K562 (cell line): ENCODE results near the gene CDKN2B-AS1. TPM values are rescaled to one million over a fixed set of nuclear protein-coding genes. Genes with fewer than 3 reads are reported as not detected.

Experiments
- ATAC-seq: fragments of 200-7000 bp; cut with Tn5 transposase; 3 replicates; pipeline ENCODE4 v1.9.1; 2020; ENCODE audit warnings: moderate library complexity
- BruUV-seq: library from RNA; stranded (reverse); fragments of 400-500 nt; replicated peaks from 2 replicates; lab custom pipeline; 2021; lab: Mats Ljungman, UMichigan
- CTCF ChIA-PET: fragments of 300-600 bp; formaldehyde crosslinking; extraction: SDS; loops from one replicate; lab custom pipeline; 2021; ENCODE audit warnings: low intra/inter-chr PET ratio; lab: Yijun Ruan, JAX
- POLR2A ChIA-PET: fragments of 300-600, 350-650 bp; sonication (Branson Sonifier 250); formaldehyde crosslinking; extraction: SDS; loops from one replicate; lab custom pipeline; 2021; ENCODE audit warnings: antibody characterized with exemption, inconsistent platforms; lab: Yijun Ruan, JAX
- DNase-seq, 4 experiments: peaks; one replicate each; pipeline versions ENCODE4 v3.0.0 to v3.0.0-alpha.2; 2011 to 2018; ENCODE audit warnings: low spot score in 3 of 4, mixed read lengths in 3 of 4; ENCODE audit errors: extremely low read depth in 1 of 4
- FAIRE-seq: peaks from 2 replicates; lab custom pipeline; 2011; peaks lifted over from hg19 to GRCh38; lab: Jason Lieb, UNC
- H2AFZ ChIP-seq: 2 replicates; pipeline ENCODE4 v1.6.0; 2011; ENCODE audit warnings: low read depth, low read length, control low read depth, inconsistent platforms
- H3K27ac ChIP-seq: fragments of 200-600 bp; 3 replicates; pipeline ENCODE4 v1.8.0; 2011; ENCODE audit warnings: low read depth, mild to moderate bottlenecking, control low read depth, inconsistent platforms, low read length, moderate library complexity, mixed read lengths; ENCODE audit errors: extremely low read depth
- H3K27me3 ChIP-seq, 2 experiments: fragments of 300-600 bp in 1 of 2; 2 replicates in 1 of 2; 3 replicates in 1 of 2; pipeline versions ENCODE4 v1.6.0 to v1.8.0; 2011; ENCODE audit warnings: inconsistent platforms in 2 of 2, low read length in 2 of 2, mild to moderate bottlenecking in 1 of 2, mixed read lengths in 1 of 2, moderate library complexity in 1 of 2; ENCODE audit not compliant: control insufficient read depth in 2 of 2, insufficient read depth in 2 of 2
- H3K36me3 ChIP-seq: fragments of 300-600 bp; 3 replicates; pipeline ENCODE4 v1.8.0; 2011; ENCODE audit warnings: mild to moderate bottlenecking, low read length, inconsistent platforms; ENCODE audit not compliant: control insufficient read depth, insufficient read depth
- H3K4me1 ChIP-seq, 2 experiments: fragments of 200-600 bp in 1 of 2; replicated peaks in 1 of 2; 2 replicates in 1 of 2; 3 replicates in 1 of 2; pipeline versions ENCODE4 v1.5.1 to v1.8.0; 2011; ENCODE audit warnings: inconsistent platforms in 2 of 2, low read length in 2 of 2, mild to moderate bottlenecking in 1 of 2, mixed read lengths in 1 of 2, moderate library complexity in 1 of 2; ENCODE audit not compliant: control insufficient read depth in 2 of 2, insufficient read depth in 2 of 2
- H3K4me2 ChIP-seq: 2 replicates; pipeline ENCODE4 v1.6.1; 2011; ENCODE audit warnings: low read length, control low read depth, inconsistent platforms, mixed read lengths; ENCODE audit not compliant: insufficient read depth
- H3K4me3 ChIP-seq: fragments of 200-600 bp; sonication (generic), shearing (Covaris generic); 2 replicates; pipeline ENCODE4 v1.5.1; 2016; ENCODE audit warnings: control low read depth, inconsistent platforms
- H3K79me2 ChIP-seq: fragments of 200-600 bp; 3 replicates; pipeline ENCODE4 v1.8.0; 2011; ENCODE audit warnings: low read length, inconsistent platforms; ENCODE audit not compliant: control insufficient read depth, insufficient read depth
- H3K9ac ChIP-seq, 2 experiments: 2 replicates each; pipeline versions ENCODE4 v1.6.0 to v1.6.1; 2011; ENCODE audit warnings: low read depth in 2 of 2, low read length in 2 of 2, control low read depth in 1 of 2, inconsistent platforms in 1 of 2, mild to moderate bottlenecking in 1 of 2, mixed read lengths in 1 of 2; ENCODE audit not compliant: insufficient read depth in 1 of 2
- H3K9me1 ChIP-seq: one replicate; pipeline ENCODE4 v1.6.0; 2011; ENCODE audit warnings: inconsistent platforms, mild to moderate bottlenecking, low read length, moderate library complexity; ENCODE audit not compliant: control insufficient read depth, insufficient read depth
- H3K9me3 ChIP-seq: replicated peaks from 2 replicates; pipeline ENCODE4 v1.5.1; 2011; ENCODE audit warnings: low read depth, low read length, inconsistent platforms; ENCODE audit not compliant: control insufficient read depth, insufficient read depth
- H4K20me1 ChIP-seq: replicated peaks from 2 replicates; pipeline ENCODE4 v1.6.1; 2011; ENCODE audit warnings: low read length, inconsistent platforms, mixed read lengths; ENCODE audit not compliant: control insufficient read depth, insufficient read depth
- BMI1 ChIP-seq: fragments of 150-350 bp; IDR thresholded peaks from 2 replicates; pipeline ENCODE4 v1.6.1; 2014; ENCODE audit warnings: low read length
- CCAR2 ChIP-seq: fragments of 200-400 bp; formaldehyde crosslinking; IDR thresholded peaks from 2 replicates; pipeline ENCODE4 v1.6.1; 2017; ENCODE audit warnings: mild to moderate bottlenecking, low read depth, low read length
- CLOCK ChIP-seq: fragments of 250-450 bp; sonication (Bioruptor Pico); IDR thresholded peaks from 2 replicates; pipeline ENCODE4 v1.4.0; 2020; ENCODE audit warnings: mild to moderate bottlenecking, moderate library complexity, borderline replicate concordance
- ELF1 ChIP-seq: fragments of 200-800 bp; sonication (Bioruptor generic); IDR thresholded peaks from 2 replicates; pipeline ENCODE4 v1.6.1; 2016; ENCODE audit warnings: missing genetic modification characterization, missing compliant biosample characterization
- IRF1 ChIP-seq: sonication (generic); formaldehyde crosslinking; IDR thresholded peaks from 2 replicates; pipeline ENCODE4 v1.8.0; 2022; ENCODE audit warnings: missing genetic modification reagents, mild to moderate bottlenecking, borderline replicate concordance
- JUND ChIP-seq, 2 experiments: IDR thresholded peaks; 2 replicates in 1 of 2; 3 replicates in 1 of 2; pipeline ENCODE4 v1.6.1; 2011; ENCODE audit warnings: borderline replicate concordance in 2 of 2, low read depth in 2 of 2, low read length in 2 of 2, improper control_type of control experiment in 1 of 2, missing biosample characterization in 1 of 2, missing genetic modification characterization in 1 of 2, missing genetic modification reagents in 1 of 2
- KDM2B ChIP-seq: fragments of 250-450 bp; sonication (Bioruptor Pico); IDR thresholded peaks from 2 replicates; pipeline ENCODE4 v1.8.0; 2021; ENCODE audit warnings: mild to moderate bottlenecking, moderate library complexity
- MXI1 ChIP-seq: IDR thresholded peaks from 2 replicates; pipeline ENCODE4 v1.6.1; 2011; ENCODE audit warnings: low read depth, mild to moderate bottlenecking, improper control_type of control experiment, low read length
- NFE2L1 ChIP-seq: fragments of 450-650 bp; IDR thresholded peaks from 2 replicates; pipeline ENCODE4 v1.6.1; 2016; ENCODE audit warnings: missing genetic modification characterization, low read depth, mild to moderate bottlenecking, missing compliant biosample characterization, moderate library complexity, borderline replicate concordance
- PHF8 ChIP-seq: fragments of 200-600 bp; sonication (generic); IDR thresholded peaks from 2 replicates; pipeline ENCODE4 v1.6.1; 2012; ENCODE audit warnings: mixed run types, mild to moderate bottlenecking, inconsistent platforms, low read length, moderate library complexity, borderline replicate concordance
- YBX1 ChIP-seq: fragments of 450-650 bp; IDR thresholded peaks from 2 replicates; pipeline ENCODE4 v1.7.1; 2016; ENCODE audit warnings: mild to moderate bottlenecking
- ZKSCAN3 ChIP-seq: fragments of 250-450 bp; sonication (Bioruptor Pico); IDR thresholded peaks from 2 replicates; pipeline ENCODE4 v1.4.0; 2020
- ZNF766 ChIP-seq: fragments of 200-800 bp; sonication (Bioruptor generic); conservative IDR thresholded peaks from 2 replicates; pipeline ENCODE4 v1.6.1; 2016; ENCODE audit warnings: missing genetic modification characterization, missing compliant biosample characterization
- WGBS: fragments of 100-300 bp; shearing (Covaris generic); methylation state at CpG from one replicate; pipeline ENCODE4 v1.1.6; 2016; ENCODE audit warnings: low coverage, mixed read lengths; ENCODE audit not compliant: insufficient coverage; ENCODE audit errors: missing lambda C conversion rate; 5-methylcytosine and 5-hydroxymethylcytosine counted together
- in situ Hi-C: fragments of 300-500 bp; cut with MboI; formaldehyde crosslinking; loops from 4 replicates; pipeline ENCODE4 v1.15.0; 2018; ENCODE audit warnings: inconsistent platforms, mixed read lengths
- intact Hi-C: fragments of 100-400 bp; cut with micrococcal nuclease; formaldehyde crosslinking; loops from 2 replicates; pipeline ENCODE4 v1.14.2; 2022
- polyA plus RNA-seq, 8 experiments: library from polyadenylated mRNA; depleted of rRNA in 4 of 8; stranded (reverse) in 5 of 8; unstranded in 3 of 8; fragments of >200 nt; fragmentation: Nextera tagmentation in 2 of 8; fragmentation: Illumina TruSeq in 1 of 8; extraction: Ambion mirVana in 2 of 8; extraction: Trizol in 1 of 8; gene quantifications; 2 replicates each; pipeline versions ENCODE4 v1.2.1 to v1.2.3, GENCODE V29; 2011 to 2014; ENCODE audit warnings: inconsistent platforms in 1 of 8, missing spikeins in 1 of 8
- total RNA-seq, 7 experiments: library from RNA; depleted of rRNA in 6 of 7; stranded (reverse); fragments of >200 nt in 6 of 7; fragmentation: Illumina TruSeq in 2 of 7; extraction: Trizol in 2 of 7; gene quantifications; 2 replicates each; pipeline versions ENCODE4 v1.2.1 to v1.2.3, GENCODE V29; 2011 to 2021; ENCODE audit warnings: low replicate concordance in 1 of 7
- TF ChIP-seq, protein P1 (sequence below): fragments of 250-450 bp; sonication (Bioruptor Pico); IDR thresholded peaks from 2 replicates; pipeline ENCODE4 v1.5.0; 2021
- TF ChIP-seq, protein P2 (sequence below): fragments of 250-450 bp; sonication (Bioruptor Pico); IDR thresholded peaks from 2 replicates; pipeline ENCODE4 v1.5.0; 2022; ENCODE audit warnings: mild to moderate bottlenecking

CDKN2B-AS1 gene
- total and polyA plus RNA-seq, 9 of the 15 experiments (the other 6 are each of a cell fraction or from before 2014, with no cell fraction given) = not detected

DNA sequence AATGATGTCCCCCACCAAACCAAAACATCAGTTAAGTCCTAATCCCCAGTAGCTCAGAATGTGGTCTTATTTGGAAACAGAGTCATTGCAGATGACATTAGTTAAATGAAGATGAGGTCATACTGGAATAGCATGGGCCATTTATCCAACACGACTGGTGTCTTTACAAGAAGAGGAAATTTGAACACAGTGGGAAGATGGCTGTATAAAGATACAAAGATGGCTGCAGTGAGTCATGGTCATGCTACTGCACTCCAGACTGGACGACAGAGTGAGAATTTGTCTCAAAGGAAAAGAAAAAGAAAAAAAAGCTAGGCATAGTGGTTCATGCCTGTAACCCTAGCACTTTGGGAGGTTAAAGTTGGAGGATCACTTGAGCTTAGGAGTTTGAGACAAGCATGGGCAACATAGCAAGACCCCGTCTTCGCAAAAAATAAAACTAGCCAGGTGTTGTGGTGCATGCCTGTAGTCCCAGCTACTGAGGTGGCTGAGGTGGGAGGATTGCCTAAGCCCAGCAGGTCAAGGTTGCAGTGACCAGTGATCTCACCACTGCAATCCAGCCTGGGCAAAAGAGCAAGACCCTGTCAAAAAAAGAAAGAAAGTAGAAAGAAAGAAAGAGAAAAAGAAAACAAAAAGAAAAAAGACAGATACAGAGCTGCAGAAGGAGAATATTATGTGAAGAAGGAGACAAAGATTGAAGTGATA is 144.5 kb downstream of the CDKN2B-AS1 start:
- WGBS = no CpG with 5 or more reads among the region's 4 CpGs
- DNase-seq = no peak
- no peaks in the 10 kb centered on the region for H3K9me1 ChIP-seq
- no peak for FAIRE-seq
- H4K20me1 ChIP-seq = no peaks in the 10 kb centered on the region
- no peaks in the 10 kb centered on the region for H3K9me3 ChIP-seq
- H3K36me3 ChIP-seq = no peaks in the 10 kb centered on the region
- H3K4me1 ChIP-seq = no peaks in the 10 kb centered on the region
- ChIA-PET POLR2A (no interaction called here), CTCF (no interaction called here)
- no peaks in the 10 kb centered on the region for H3K27me3 ChIP-seq
- in situ Hi-C loops = no loop called here
- BruUV-seq = no TSS peak
- no peak overlapping the region for H3K4me2 ChIP-seq
- no peak overlapping the region for H3K27ac ChIP-seq
- H3K9ac ChIP-seq = no peak overlapping the region
- H3K4me3 ChIP-seq = no peak overlapping the region
- H3K79me2 ChIP-seq = no peaks in the 10 kb centered on the region
- intact Hi-C loops = no loop called here
- ATAC-seq = no peak
- no peak overlapping the region for H2AFZ ChIP-seq
- TF ChIP-seq JUND (IDR thresholded peaks at IDR 0.05; ENCODE audit: borderline replicate concordance, low read depth, low read length) = no peak
- TF ChIP-seq JUND (tag; IDR thresholded peaks at IDR 0.05; ENCODE audit: borderline replicate concordance, low read depth, low read length) = no peak
- no peak for TF ChIP-seq ZKSCAN3 (CRISPR knock-in tag)
- TF ChIP-seq CLOCK = no peak
- TF ChIP-seq, protein P1, sequence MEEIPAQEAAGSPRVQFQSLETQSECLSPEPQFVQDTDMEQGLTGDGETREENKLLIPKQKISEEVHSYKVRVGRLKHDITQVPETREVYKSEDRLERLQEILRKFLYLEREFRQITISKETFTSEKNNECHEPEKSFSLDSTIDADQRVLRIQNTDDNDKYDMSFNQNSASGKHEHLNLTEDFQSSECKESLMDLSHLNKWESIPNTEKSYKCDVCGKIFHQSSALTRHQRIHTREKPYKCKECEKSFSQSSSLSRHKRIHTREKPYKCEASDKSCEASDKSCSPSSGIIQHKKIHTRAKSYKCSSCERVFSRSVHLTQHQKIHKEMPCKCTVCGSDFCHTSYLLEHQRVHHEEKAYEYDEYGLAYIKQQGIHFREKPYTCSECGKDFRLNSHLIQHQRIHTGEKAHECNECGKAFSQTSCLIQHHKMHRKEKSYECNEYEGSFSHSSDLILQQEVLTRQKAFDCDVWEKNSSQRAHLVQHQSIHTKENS (CRISPR knock-in tag) = no peak
- TF ChIP-seq BMI1 = no peak
- no peak for TF ChIP-seq IRF1
- TF ChIP-seq ZNF766 (CRISPR knock-in tag) = no peak
- TF ChIP-seq MXI1 = no peak
- TF ChIP-seq, protein P2, sequence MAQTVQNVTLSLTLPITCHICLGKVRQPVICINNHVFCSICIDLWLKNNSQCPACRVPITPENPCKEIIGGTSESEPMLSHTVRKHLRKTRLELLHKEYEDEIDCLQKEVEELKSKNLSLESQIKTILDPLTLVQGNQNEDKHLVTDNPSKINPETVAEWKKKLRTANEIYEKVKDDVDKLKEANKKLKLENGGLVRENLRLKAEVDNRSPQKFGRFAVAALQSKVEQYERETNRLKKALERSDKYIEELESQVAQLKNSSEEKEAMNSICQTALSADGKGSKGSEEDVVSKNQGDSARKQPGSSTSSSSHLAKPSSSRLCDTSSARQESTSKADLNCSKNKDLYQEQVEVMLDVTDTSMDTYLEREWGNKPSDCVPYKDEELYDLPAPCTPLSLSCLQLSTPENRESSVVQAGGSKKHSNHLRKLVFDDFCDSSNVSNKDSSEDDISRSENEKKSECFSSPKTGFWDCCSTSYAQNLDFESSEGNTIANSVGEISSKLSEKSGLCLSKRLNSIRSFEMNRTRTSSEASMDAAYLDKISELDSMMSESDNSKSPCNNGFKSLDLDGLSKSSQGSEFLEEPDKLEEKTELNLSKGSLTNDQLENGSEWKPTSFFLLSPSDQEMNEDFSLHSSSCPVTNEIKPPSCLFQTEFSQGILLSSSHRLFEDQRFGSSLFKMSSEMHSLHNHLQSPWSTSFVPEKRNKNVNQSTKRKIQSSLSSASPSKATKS = no peak
- TF ChIP-seq PHF8 = no peak
- TF ChIP-seq ELF1 (tag) = no peak
- TF ChIP-seq CCAR2 = no peak
- no peak for TF ChIP-seq KDM2B (CRISPR knock-in tag)
- TF ChIP-seq YBX1 = no peak
- no peak for TF ChIP-seq NFE2L1
